Activated effector memory CD4-positive, alpha-beta T cell treated with anti-CD3 and anti-CD28 coated beads, Interleukin-2, amount 50 U/mL, for 16 hours (primary cell): Measurements from ENCODE around the gene SGCD.

Experiments used
- DNase-seq: peaks from one replicate; pipeline ENCODE4 v3.0.0-alpha.2; 2020

Gene SGCD

DNA sequence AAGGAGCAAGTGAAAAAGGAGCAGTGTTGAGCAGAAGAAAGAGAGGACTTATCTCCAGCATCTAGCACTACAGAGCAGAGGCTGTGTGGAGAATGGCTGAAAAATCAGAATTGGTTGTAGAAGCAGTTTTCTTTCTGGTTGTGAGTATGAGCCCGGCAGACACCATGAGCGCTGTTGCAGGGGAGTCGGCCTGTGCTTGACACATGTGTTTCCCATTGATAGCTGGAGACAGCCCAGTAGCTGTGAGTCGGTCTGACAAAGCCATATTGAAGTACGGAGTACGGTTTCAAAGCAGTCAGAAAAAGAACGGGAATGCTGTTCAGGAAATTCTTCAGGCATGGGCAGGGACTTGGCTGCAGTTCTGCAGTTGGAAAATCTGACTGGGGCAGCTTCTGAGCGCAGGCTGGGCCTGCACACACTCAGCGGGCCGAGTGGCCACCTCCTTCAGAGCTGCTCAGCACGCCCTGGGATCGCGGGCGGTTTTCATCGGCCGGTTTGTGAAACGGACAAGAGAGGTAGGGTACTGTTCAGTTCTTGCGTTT lies at the start of gene SGCD:
TSS of gene SGCD (plus strand) at position 447 of the 542 bp plus-strand sequence.
- DNase-seq: no peak

DNA sequence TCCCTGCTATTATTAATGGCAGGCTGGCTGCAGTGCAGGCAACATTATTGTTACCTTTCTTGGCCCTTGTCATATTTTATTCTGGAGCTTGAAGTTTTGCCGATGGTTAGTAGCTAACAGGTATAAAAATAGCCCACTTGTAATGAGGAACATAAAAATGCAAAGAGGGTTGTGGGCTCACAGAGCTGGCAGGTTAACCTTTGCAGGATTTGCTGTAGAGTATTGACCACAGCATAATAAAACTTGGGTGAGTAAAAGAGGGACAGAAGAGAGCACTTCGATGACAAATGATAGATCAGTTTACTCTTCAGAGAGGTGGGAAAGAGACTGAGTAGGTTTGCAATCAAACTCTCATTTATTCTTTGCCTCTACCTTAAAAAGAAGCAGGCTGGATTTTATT lies 49.7 kb upstream of the SGCD start:
- no peak for DNase-seq

GRCh38 chr5:156295431-156295830 lies 31.5 kb upstream of the SGCD start:
- DNase-seq: no peak

- no peak for DNase-seq
Observed at GRCh38 chr5:156310115-156310514, 16.8 kb upstream of the SGCD start.

DNA sequence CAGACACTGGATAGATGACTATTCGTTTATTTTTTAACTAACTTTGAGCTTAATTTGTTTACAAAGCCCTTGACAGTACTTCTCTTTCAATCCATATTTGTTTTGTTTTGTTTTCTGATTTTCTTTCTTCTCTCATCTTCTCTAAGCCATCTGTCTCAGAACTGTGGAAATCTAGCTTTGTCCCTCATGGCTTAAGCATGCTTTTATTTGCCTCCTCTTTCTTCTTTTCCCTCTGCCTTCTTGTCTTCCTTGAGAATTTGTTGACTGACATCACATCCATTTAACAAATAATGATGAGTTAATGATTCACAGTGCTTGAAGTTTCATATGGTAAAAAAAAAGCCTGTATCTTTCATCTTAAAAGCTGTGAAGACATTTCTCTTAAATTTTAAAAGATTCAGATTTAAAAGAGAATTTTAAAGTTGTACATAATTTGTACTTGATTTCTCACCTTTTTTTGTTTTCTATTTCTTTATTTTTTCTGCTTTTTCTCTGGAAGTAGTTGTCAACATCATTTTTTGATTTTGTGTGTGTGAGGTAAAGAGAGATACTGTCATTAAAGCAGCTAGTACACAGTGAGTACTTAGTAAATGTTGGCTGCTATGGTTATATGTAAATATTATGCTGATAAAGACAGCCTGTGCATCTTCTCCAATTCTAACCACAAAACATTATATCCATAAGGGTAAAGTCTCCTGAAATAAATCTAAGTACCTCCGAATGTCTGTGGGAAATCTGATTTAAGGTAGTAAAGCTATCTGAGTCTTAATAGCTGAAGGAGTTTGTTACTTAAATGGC lies 13.9 kb upstream of the SGCD start:
- DNase-seq: no peak

DNA sequence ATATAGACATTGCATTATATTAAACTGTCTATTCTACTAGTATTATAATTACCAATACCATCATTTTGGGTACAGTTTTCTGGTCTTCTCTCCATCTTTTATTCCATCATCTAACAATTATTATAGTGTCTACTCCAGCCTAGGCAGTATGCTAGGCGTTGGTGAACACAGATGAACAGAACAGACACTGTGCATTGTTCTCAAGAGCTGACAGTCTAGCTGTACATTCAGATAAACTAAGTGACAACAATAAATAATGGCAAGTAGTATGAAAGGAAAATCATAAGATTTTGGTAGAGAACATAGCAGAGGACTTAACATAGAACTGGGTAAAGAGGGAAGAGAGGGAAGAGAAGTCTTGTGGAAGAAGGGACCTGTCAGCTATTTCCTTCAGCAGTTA lies 12.5 kb upstream of the SGCD start:
- no peak for DNase-seq

GRCh38 chr5:156322666-156323065 lies 4.3 kb upstream of the SGCD start:
- no peak for DNase-seq

- DNase-seq: no peak
Observed at GRCh38 chr5:156327296-156327695, 332 bp downstream of the SGCD start.

DNA sequence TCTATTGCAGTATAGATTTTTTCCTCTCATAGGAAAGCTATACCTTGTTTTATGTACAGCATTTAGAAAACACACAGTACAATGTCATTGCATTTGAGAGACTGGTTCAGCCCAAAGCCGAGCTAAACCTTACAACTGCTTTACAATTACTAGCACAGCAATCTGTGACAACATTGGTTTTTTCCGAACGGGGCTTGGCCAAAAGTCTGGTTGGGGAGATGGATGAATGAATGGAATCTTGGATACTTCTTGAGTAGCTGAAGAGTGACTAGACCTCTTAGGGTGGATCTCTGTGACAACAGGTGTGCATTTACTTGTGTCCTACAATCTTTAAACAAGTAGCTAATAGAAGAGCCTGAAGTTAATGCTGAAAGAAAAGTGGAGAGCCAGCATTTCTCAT lies 1.2 kb downstream of the SGCD start:
- DNase-seq: no peak

GRCh38 chr5:156328766-156329165 lies 1.8 kb downstream of the SGCD start:
- no peak for DNase-seq

DNA sequence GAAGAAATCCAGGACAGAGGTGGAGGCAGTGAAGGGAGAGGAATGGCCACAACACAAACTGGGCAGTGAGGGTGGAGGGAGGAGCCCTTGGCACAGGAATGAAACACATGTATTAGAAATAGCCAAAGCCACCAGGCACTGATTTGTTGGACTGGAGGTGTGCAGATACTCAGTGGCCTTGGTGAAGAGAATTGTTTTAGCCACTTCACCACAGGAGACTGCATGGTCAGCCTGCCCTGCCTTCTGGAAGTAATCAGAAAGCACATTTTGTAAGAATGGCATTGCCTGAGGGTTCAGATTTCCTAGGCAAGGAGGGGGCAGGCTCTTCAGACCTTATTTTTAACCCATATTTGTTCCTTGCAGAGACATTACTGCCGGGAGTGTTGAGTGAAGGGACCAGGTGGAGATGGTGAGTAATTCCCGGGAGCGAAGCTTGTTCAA lies 2.2 kb downstream of the SGCD start:
- DNase-seq: no peak

- DNase-seq: no peak
Observed at GRCh38 chr5:156330141-156330870, 3.3 kb downstream of the SGCD start.

GRCh38 chr5:156331181-156331580 lies 4.2 kb downstream of the SGCD start:
- DNase-seq: no peak

- no peak for DNase-seq
Observed at GRCh38 chr5:156331845-156332244, 4.9 kb downstream of the SGCD start.

GRCh38 chr5:156332245-156332644 lies 5.3 kb downstream of the SGCD start:
- DNase-seq: no peak

GRCh38 chr5:156339139-156339841 lies 12.3 kb downstream of the SGCD start:
- DNase-seq: no peak

GRCh38 chr5:156340893-156341292 lies 13.9 kb downstream of the SGCD start:
- no peak for DNase-seq

GRCh38 chr5:156350256-156350655 lies 23.3 kb downstream of the SGCD start:
- no peak for DNase-seq

DNA sequence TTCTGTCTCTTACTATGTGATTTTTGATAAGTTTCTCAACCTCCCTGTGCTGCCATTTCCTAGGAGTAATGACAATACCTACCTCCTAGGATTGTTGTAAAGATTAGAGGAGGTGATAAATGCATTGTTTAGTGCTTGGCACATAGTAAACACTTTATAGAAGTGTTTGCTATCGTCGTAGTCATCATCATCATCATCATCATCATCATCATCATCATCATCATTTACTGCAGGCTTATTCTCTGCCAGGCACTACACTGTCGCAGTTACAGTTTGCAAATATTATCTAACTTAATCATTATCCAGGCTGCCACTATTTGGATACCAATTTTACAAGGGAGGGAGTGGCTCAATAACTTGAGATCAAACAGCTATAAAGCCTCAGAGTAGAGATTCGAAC lies 24.5 kb downstream of the SGCD start:
- DNase-seq: no peak

- no peak for DNase-seq
Observed at GRCh38 chr5:156354571-156354970, 27.6 kb downstream of the SGCD start.

DNA sequence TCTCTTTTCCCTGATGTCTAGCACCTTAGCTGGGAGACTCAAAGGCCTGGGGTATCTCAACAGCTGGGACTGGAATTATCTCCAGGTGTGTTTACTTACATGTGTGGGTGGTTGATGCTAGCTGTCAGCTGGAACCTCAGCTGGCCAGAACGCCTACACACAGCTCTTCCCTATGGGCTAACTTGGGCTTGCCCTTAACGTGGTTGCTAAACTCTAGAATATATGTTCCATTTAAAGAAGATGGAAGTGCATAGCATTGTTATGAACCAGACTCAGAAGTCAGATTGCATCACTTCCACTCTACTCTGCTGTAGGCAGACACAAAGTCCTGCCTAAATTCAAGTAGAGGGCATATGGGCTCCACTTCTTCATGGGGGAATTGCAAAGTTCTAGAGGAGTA lies 29.3 kb downstream of the SGCD start:
- no peak for DNase-seq

GRCh38 chr5:156359476-156359875 lies 32.5 kb downstream of the SGCD start:
- DNase-seq: no peak

GRCh38 chr5:156361436-156362109 lies 34.6 kb downstream of the SGCD start:
- DNase-seq: no peak
